GM12878 (cell line): ENCODE results near the gene PFKL. TPM values are rescaled to one million over a fixed set of nuclear protein-coding genes. Genes with fewer than 3 reads are reported as not detected.

Source experiments
- ATAC-seq: fragments of 200-7000 bp; cut with Tn5 transposase; 3 replicates; pipeline ENCODE4 v1.9.1; 2020; ENCODE audit warnings: mild to moderate bottlenecking, moderate library complexity
- BruUV-seq: library from RNA; stranded (reverse); fragments of 400-500 nt; replicated peaks from 2 replicates; lab custom pipeline; 2021; lab: Mats Ljungman, UMichigan
- CTCF ChIA-PET: fragments of 300-600 bp; sonication (Branson Sonifier 250); formaldehyde crosslinking; extraction: SDS; loops from one replicate; lab custom pipeline; 2021; ENCODE audit warnings: inconsistent platforms; lab: Yijun Ruan, JAX
- POLR2A ChIA-PET: fragments of 350-600 bp; formaldehyde crosslinking; extraction: SDS; loops from one replicate; lab custom pipeline; 2021; ENCODE audit warnings: inconsistent platforms; lab: Charles Lee
- RAD21 ChIA-PET: fragments of 300-600 bp; sonication (Branson Sonifier 250); formaldehyde crosslinking; loops from one replicate; lab custom pipeline; 2023; ENCODE audit warnings: antibody characterized with exemption; ENCODE audit not compliant: unreplicated experiment; lab: Charles Lee
- SMC1A ChIA-PET: fragments of 300-600 bp; sonication (Branson Sonifier 250); formaldehyde crosslinking; loops from one replicate; lab custom pipeline; 2023; ENCODE audit not compliant: unreplicated experiment, uncharacterized antibody; lab: Charles Lee
- DNase-seq: peaks from one replicate; pipeline ENCODE4 v3.0.0-alpha.2; 2011; ENCODE audit warnings: low read depth, low spot score
- FAIRE-seq: peaks from 3 replicates; lab custom pipeline; 2011; peaks lifted over from hg19 to GRCh38; lab: Jason Lieb, UNC
- H2AFZ ChIP-seq: 2 replicates; pipeline ENCODE4 v1.6.0; 2011; ENCODE audit warnings: low read depth, low read length, control low read depth; ENCODE audit not compliant: control insufficient read depth
- H3K27ac ChIP-seq: 2 replicates; pipeline ENCODE4 v1.5.1; 2011; ENCODE audit warnings: control low read depth; ENCODE audit not compliant: control insufficient read depth, insufficient read depth
- H3K27me3 ChIP-seq, 2 experiments: replicated peaks in 1 of 2; 2 replicates each; pipeline versions ENCODE4 v1.6.0 to v1.6.1; 2011; ENCODE audit warnings: low read length in 1 of 2; ENCODE audit not compliant: control insufficient read depth in 2 of 2, insufficient read depth in 2 of 2
- H3K36me3 ChIP-seq, 2 experiments: 2 replicates each; pipeline ENCODE4 v1.5.1; 2011; ENCODE audit warnings: low read length in 1 of 2; ENCODE audit not compliant: control insufficient read depth in 2 of 2, insufficient read depth in 2 of 2
- H3K4me1 ChIP-seq: 2 replicates; pipeline ENCODE4 v1.6.1; 2011; ENCODE audit warnings: mild to moderate bottlenecking, low read length, moderate library complexity, mixed read lengths; ENCODE audit not compliant: control insufficient read depth, insufficient read depth
- H3K4me2 ChIP-seq: 2 replicates; pipeline ENCODE4 v1.6.0; 2011; ENCODE audit warnings: control low read depth; ENCODE audit not compliant: control insufficient read depth, insufficient read depth
- H3K4me3 ChIP-seq: fragments of 200-600 bp; sonication (generic); 2 replicates; pipeline ENCODE4 v1.5.1; 2016
- H3K79me2 ChIP-seq: 2 replicates; pipeline ENCODE4 v1.6.0; 2011; ENCODE audit warnings: low read length; ENCODE audit not compliant: control insufficient read depth, insufficient read depth
- H3K9ac ChIP-seq: 2 replicates; pipeline ENCODE4 v1.8.0; 2011; ENCODE audit warnings: low read length, control low read depth, mixed read lengths; ENCODE audit not compliant: control insufficient read depth, insufficient read depth
- H3K9me3 ChIP-seq: replicated peaks from 3 replicates; pipeline ENCODE4 v1.5.1; 2011; ENCODE audit warnings: mild to moderate bottlenecking, low read length; ENCODE audit not compliant: control insufficient read depth, insufficient read depth
- H4K20me1 ChIP-seq: 2 replicates; pipeline ENCODE4 v1.6.0; 2011; ENCODE audit not compliant: control insufficient read depth, insufficient read depth
- CTCF ChIP-seq, 3 experiments: IDR thresholded peaks in 2 of 3; conservative IDR thresholded peaks in 1 of 3; 2 replicates each; pipeline ENCODE4 v1.5.1; 2011; ENCODE audit warnings: low read depth in 3 of 3, low read length in 3 of 3, mild to moderate bottlenecking in 3 of 3, control low read depth in 2 of 3, moderate library complexity in 2 of 3, inconsistent platforms in 1 of 3, mixed read lengths in 1 of 3; ENCODE audit not compliant: control insufficient read depth in 2 of 3, insufficient read depth in 1 of 3; ENCODE audit errors: extremely low read depth in 1 of 3
- DPF2 ChIP-seq: fragments of 450-650 bp; IDR thresholded peaks from 2 replicates; pipeline ENCODE4 v1.6.1; 2017; ENCODE audit warnings: mild to moderate bottlenecking
- EGR1 ChIP-seq, 2 experiments: IDR thresholded peaks; 1 replicate in 1 of 2; 2 replicates in 1 of 2; pipeline ENCODE4 v1.6.1; 2011 to 2012; ENCODE audit warnings: low read depth in 2 of 2, low read length in 2 of 2, borderline replicate concordance in 1 of 2, mild to moderate bottlenecking in 1 of 2, moderate library complexity in 1 of 2
- HCFC1 ChIP-seq: fragments of 150-350 bp; IDR thresholded peaks from 2 replicates; pipeline ENCODE4 v1.6.1; 2014; ENCODE audit warnings: low read length
- NFYA ChIP-seq: IDR thresholded peaks from 2 replicates; pipeline ENCODE4 v1.6.1; 2011; ENCODE audit warnings: low read depth, mild to moderate bottlenecking, low read length, improper control_type of control experiment, borderline replicate concordance
- POLR2A ChIP-seq: IDR thresholded peaks from 2 replicates; pipeline ENCODE4 v1.6.1; 2011; ENCODE audit warnings: low read depth, mild to moderate bottlenecking, low read length
- ZNF592 ChIP-seq: fragments of 450-650 bp; IDR thresholded peaks from 2 replicates; pipeline ENCODE4 v1.6.1; 2017; ENCODE audit warnings: mild to moderate bottlenecking, moderate library complexity
- WGBS: methylation state at CpG from one replicate; pipeline ENCODE4 v1.1.6; 2016; ENCODE audit warnings: low lambda C conversion rate; ENCODE audit not compliant: insufficient replicate concordance, insufficient coverage; ENCODE audit errors: missing lambda C conversion rate; 5-methylcytosine and 5-hydroxymethylcytosine counted together
- in situ Hi-C: fragments of 300-500 bp; cut with MboI; formaldehyde crosslinking; loops from 9 replicates; pipeline ENCODE4 v1.14.3; 2018; ENCODE audit warnings: mixed read lengths
- intact Hi-C: fragments of 100-400 bp; cut with micrococcal nuclease; formaldehyde crosslinking; loops from one replicate; pipeline ENCODE4 v1.14.2; 2022; ENCODE audit not compliant: unreplicated experiment
- polyA plus RNA-seq, 11 experiments: library from polyadenylated mRNA; depleted of rRNA in 4 of 11; unstranded in 6 of 11; stranded (reverse) in 5 of 11; fragments of >200 nt; fragmentation: Nextera tagmentation in 4 of 11; fragmentation: Illumina TruSeq in 1 of 11; extraction: Ambion mirVana in 4 of 11; extraction: Trizol in 1 of 11; gene quantifications; 1 replicate in 1 of 11; 2 replicates in 10 of 11; pipeline versions ENCODE4 v1.2.1 to v1.2.3, GENCODE V29; 2011 to 2016; ENCODE audit warnings: inconsistent platforms in 2 of 11, missing spikeins in 2 of 11, low read depth in 1 of 11
- total RNA-seq, 4 experiments: library from RNA; depleted of rRNA in 3 of 4; stranded (reverse); fragments of >200 nt in 3 of 4; fragmentation: Illumina TruSeq in 1 of 4; extraction: Trizol in 1 of 4; gene quantifications; 2 replicates each; pipeline versions ENCODE4 v1.2.1 to v1.2.3, GENCODE V29; 2013 to 2021

PFKL gene
- total and polyA plus RNA-seq, 10 of the 15 experiments (the other 5 are each of a cell fraction or from before 2014, with no cell fraction given) = 1.2 to 192 (median 112) TPM

GRCh38 chr21:44260791-44261631 lies 38.8 kb upstream of the PFKL start:
- Histone ChIP-seq H3K36me3 (no peaks in the 10 kb centered on the region), H3K4me1 (no peaks in the 10 kb centered on the region; the same call in 1 of the 2 replicates), H4K20me1 (no peaks in the 10 kb centered on the region), H3K9me3 (no peaks in the 10 kb centered on the region), H3K79me2 (no peaks in the 10 kb centered on the region), H3K9ac (no peak overlapping the region), H3K4me3 (no peak overlapping the region), H3K27me3 (no peaks in the 10 kb centered on the region), H3K4me2 (no peak overlapping the region), H3K27ac (no peak overlapping the region), H2AFZ (no peak overlapping the region)
- ChIA-PET CTCF (interaction anchor here (2.7 kb wide), 1 partner anchor 7 kb away, joined by 9 read pairs; no protein-coding TSS in a partner anchor), POLR2A (no interaction called here), SMC1A (interaction anchor here (1.2 kb wide), 1 partner anchor 35 kb away, joined by 3 read pairs; no protein-coding TSS in a partner anchor), RAD21 (no interaction called here)
- BruUV-seq = no TSS peak
- WGBS = 16% methylated on average over 19 of the region's 19 CpGs
- TF ChIP-seq DPF2 = no peak
- no peak for TF ChIP-seq EGR1 (IDR thresholded peaks at IDR 0.05; ENCODE audit: borderline replicate concordance in 1 of 2, low read depth in 2 of 2, low read length in 2 of 2)
- TF ChIP-seq CTCF (IDR thresholded peaks at IDR 0.05 in 2 of 3, conservative IDR thresholded peaks at IDR 0.05 in 1 of 3; ENCODE audit: control insufficient read depth in 2 of 3, extremely low read depth in 1 of 3, insufficient read depth in 1 of 3, low read depth in 3 of 3, low read length in 3 of 3) = no peak
- TF ChIP-seq POLR2A = no peak
- TF ChIP-seq ZNF592 = no peak
- TF ChIP-seq NFYA = no peak
- TF ChIP-seq HCFC1 = no peak
- intact Hi-C loops (no loop called here), in situ Hi-C loops (no loop called here)
- FAIRE-seq = no peak
- ATAC-seq = no peak
- DNase-seq = no peak
